ENCODE results near the gene PSAP.
"Not testable (repeated sequence)": the region's sequence is repeated elsewhere in the genome, so short reads cannot be mapped to it uniquely, and the experiment has no call there.

PSAP gene

GRCh38 chr10:71873582-71874211 is 22.6 kb upstream of the PSAP start:
- DNase-seq = no peak

- DNase-seq = not testable (repeated sequence)
Measured at GRCh38 chr10:71869601-71870000, 18.6 kb upstream of the PSAP start.

GRCh38 chr10:71868192-71868697 is 17.2 kb upstream of the PSAP start:
- DNase-seq = no peak

GRCh38 chr10:71865561-71866041 is 14.6 kb upstream of the PSAP start:
- no peak for DNase-seq

GRCh38 chr10:71864911-71865361 is 13.9 kb upstream of the PSAP start:
- DNase-seq = no peak

GRCh38 chr10:71863203-71863602 is 12.2 kb upstream of the PSAP start:
- no peak for DNase-seq

GRCh38 chr10:71860243-71861029 is 9.4 kb upstream of the PSAP start:
- DNase-seq = peak; percentile 92

- DNase-seq = no peak
Measured at GRCh38 chr10:71857934-71858890, 7.2 kb upstream of the PSAP start.

GRCh38 chr10:71856619-71857018 is 5.6 kb upstream of the PSAP start:
- no peak for DNase-seq

GRCh38 chr10:71854031-71854430 is 3.0 kb upstream of the PSAP start:
- DNase-seq = no peak

GRCh38 chr10:71852355-71852937 is 1.4 kb upstream of the PSAP start:
- DNase-seq = no peak

GRCh38 chr10:71851465-71852095 is 529 bp upstream of the PSAP start:
- not testable (repeated sequence) for DNase-seq

- no peak for DNase-seq
Measured at GRCh38 chr10:71850021-71850742, 869 bp downstream of the PSAP start.

GRCh38 chr10:71849461-71849908 is 1.6 kb downstream of the PSAP start:
- DNase-seq = no peak

- no peak for DNase-seq
Measured at GRCh38 chr10:71848325-71849275, 2.5 kb downstream of the PSAP start.

- DNase-seq = no peak
Measured at GRCh38 chr10:71847418-71847817, 3.6 kb downstream of the PSAP start.

GRCh38 chr10:71846816-71847215 is 4.2 kb downstream of the PSAP start:
- DNase-seq = no peak

GRCh38 chr10:71845410-71846405 is 5.3 kb downstream of the PSAP start:
- no peak for DNase-seq

GRCh38 chr10:71844695-71845094 is 6.4 kb downstream of the PSAP start:
- DNase-seq = no peak
